Measurements from ENCODE around the gene MYL9. TPM values are rescaled to one million over a fixed set of nuclear protein-coding genes. Genes with fewer than 3 reads are reported as not detected.
A peak's percentile ranks its signal among the peaks of the same experiment; 100 is the strongest.

MYL9 gene
- total and polyA plus RNA-seq, 2 donors (not counting 1 experiment from before 2014, with no cell fraction given): 0.78 to 3.5 TPM

DNA sequence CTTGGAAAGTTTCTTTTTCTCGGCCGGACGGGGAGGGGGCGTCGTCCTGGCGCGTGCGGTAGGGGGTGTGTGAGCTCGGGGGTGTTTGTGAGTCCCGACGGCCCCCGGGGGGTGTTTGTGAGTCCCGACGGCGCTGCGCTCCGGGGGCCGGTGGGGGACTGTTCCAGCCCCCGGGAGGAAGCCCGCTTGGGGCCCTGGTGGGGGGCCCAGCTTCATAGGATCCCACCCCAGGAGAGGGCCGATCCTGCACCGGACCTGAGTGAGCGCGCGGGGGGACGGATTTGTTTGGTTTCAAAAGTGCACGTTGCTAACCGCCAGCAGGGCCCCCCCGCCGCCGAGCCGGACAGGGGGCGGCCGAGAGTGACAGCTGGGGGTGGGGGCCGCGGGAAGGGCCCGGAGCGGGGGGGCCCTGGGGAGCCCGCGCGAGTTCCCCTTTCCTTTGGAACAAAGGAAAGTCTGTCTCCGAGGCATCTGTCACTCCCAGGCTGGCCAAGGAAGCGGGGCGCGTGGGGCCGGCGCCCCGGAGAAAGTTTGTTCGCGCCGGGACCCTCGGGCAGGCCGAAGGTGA, 32.6 kb downstream of the MYL9 start:
- Histone ChIP-seq H3K4me1 (ENCODE audit: control insufficient read depth in 2 of 2, insufficient read depth in 2 of 2, low read length in 2 of 2) (peaks cover 23 to 34% of the 10 kb centered on the region in 2 donors), H3K27me3 (replicated peaks in 1 of 4; ENCODE audit: control extremely low read depth in 1 of 4, control insufficient read depth in 3 of 4, insufficient read depth in 4 of 4, low read length in 3 of 4) (no peaks in the 10 kb centered on the region), H3K4me2 (replicated peaks; ENCODE audit: low read depth, low read length, poor library complexity, severe bottlenecking) (peak overlapping the region; percentile 98), H3K36me3 (replicated peaks in 1 of 2; ENCODE audit: control extremely low read depth in 1 of 2, control insufficient read depth in 1 of 2, extremely low read depth in 1 of 2, insufficient read depth in 2 of 2, low read length in 1 of 2) (peaks cover 0 to 7% of the 10 kb centered on the region in 2 experiments), H3K27ac (ENCODE audit: low read length in 2 of 2) (peak overlapping the region; percentile 97 to 100), H3K4me3 (ENCODE audit: control extremely low read depth in 1 of 5, extremely low read depth in 1 of 5, insufficient read depth in 1 of 5, low read depth in 2 of 5, low read length in 4 of 5) (peak overlapping the region in 4 of 5 experiments; percentile 81 to 95 (median 88)), H3K9ac (ENCODE audit: low read length) (peak overlapping the region; percentile 90), H4K20me1 (ENCODE audit: control insufficient read depth, insufficient read depth, low read length, poor library complexity, severe bottlenecking) (peaks cover 44% of the 10 kb centered on the region), H3K9me3 (ENCODE audit: control extremely low read depth in 1 of 3, control insufficient read depth in 2 of 3, insufficient read depth in 1 of 3, low read length in 2 of 3) (no peaks in the 10 kb centered on the region), H2AFZ (ENCODE audit: insufficient read depth, low read depth, low read length, poor library complexity, severe bottlenecking) (no peak overlapping the region), H3K79me2 (ENCODE audit: control insufficient read depth, insufficient read depth, low read length) (peaks cover 53% of the 10 kb centered on the region)
- Mint-ChIP-seq H3K27me3 (no peaks in the 10 kb centered on the region), H3K9me3 (ENCODE audit: insufficient read depth) (no peaks in the 10 kb centered on the region), H3K27ac (peak overlapping the region; percentile 72), H3K4me3 (peak overlapping the region; percentile 92), H3K4me1 (peaks cover 34% of the 10 kb centered on the region)
- WGBS (ENCODE audit: insufficient coverage): under 1% methylated on average over 44 of the region's 53 CpGs
- ATAC-seq (ENCODE audit: low read depth) (peak; percentile 6), DNase-seq (peak; percentile 78)
- TF ChIP-seq, protein P1, sequence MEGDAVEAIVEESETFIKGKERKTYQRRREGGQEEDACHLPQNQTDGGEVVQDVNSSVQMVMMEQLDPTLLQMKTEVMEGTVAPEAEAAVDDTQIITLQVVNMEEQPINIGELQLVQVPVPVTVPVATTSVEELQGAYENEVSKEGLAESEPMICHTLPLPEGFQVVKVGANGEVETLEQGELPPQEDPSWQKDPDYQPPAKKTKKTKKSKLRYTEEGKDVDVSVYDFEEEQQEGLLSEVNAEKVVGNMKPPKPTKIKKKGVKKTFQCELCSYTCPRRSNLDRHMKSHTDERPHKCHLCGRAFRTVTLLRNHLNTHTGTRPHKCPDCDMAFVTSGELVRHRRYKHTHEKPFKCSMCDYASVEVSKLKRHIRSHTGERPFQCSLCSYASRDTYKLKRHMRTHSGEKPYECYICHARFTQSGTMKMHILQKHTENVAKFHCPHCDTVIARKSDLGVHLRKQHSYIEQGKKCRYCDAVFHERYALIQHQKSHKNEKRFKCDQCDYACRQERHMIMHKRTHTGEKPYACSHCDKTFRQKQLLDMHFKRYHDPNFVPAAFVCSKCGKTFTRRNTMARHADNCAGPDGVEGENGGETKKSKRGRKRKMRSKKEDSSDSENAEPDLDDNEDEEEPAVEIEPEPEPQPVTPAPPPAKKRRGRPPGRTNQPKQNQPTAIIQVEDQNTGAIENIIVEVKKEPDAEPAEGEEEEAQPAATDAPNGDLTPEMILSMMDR (IDR thresholded peaks at IDR 0.05): no peak
- TF ChIP-seq EZH2 (IDR thresholded peaks at IDR 0.05; ENCODE audit: borderline replicate concordance, insufficient read depth, low read depth, low read length, poor library complexity, severe bottlenecking): no peak
- intact Hi-C loops (cut with micrococcal nuclease): loop anchor here (1.0 kb wide), 3 partner anchors 21 to 113 kb away; partner anchors contain the start of gene RAB5IF
- CTCF ChIA-PET: interaction anchor here (0.5 to 6.1 kb wide), 11 partner anchors 15 to 519 kb away, joined by 3 to 63 read pairs (median 6); partner anchors contain the start of gene RAB5IF
- POLR2A ChIA-PET: interaction anchor here (0.5 to 6.7 kb wide), 10 partner anchors 9 to 111 kb away, joined by 3 to 81 read pairs (median 4); partner anchors contain the start of gene RAB5IF

Measured in B cell (primary cell).